IPS DF 6.9 (cell line): ENCODE measurements around the gene GPR78.
A peak's percentile ranks its signal among the peaks of the same experiment; 100 is the strongest.

Source experiments
- DNase-seq: peaks from one replicate; pipeline ENCODE4 v3.0.0-alpha.2; 2013; ENCODE audit warnings: low read depth, low spot score
- H3K27ac ChIP-seq: one replicate; pipeline ENCODE4 v1.5.1; 2013; ENCODE audit warnings: low read length, control low read depth
- H3K27me3 ChIP-seq: 2 replicates; pipeline ENCODE4 v1.6.1; 2013; ENCODE audit warnings: mild to moderate bottlenecking, low read length; ENCODE audit not compliant: control insufficient read depth, insufficient read depth
- H3K36me3 ChIP-seq: 2 replicates; pipeline ENCODE4 v1.6.1; 2013; ENCODE audit warnings: low read length; ENCODE audit not compliant: control insufficient read depth, insufficient read depth
- H3K4me1 ChIP-seq: 2 replicates; pipeline ENCODE4 v1.6.1; 2013; ENCODE audit warnings: low read length; ENCODE audit not compliant: control insufficient read depth, insufficient read depth
- H3K4me3 ChIP-seq: 2 replicates; pipeline ENCODE4 v1.5.1; 2013; ENCODE audit warnings: mild to moderate bottlenecking, low read length
- H3K9me3 ChIP-seq: 2 replicates; pipeline ENCODE4 v1.6.1; 2013; ENCODE audit warnings: low read length, inconsistent platforms; ENCODE audit not compliant: control insufficient read depth, insufficient read depth
- WGBS: extraction: QIAGEN DNeasy Blood & Tissue Kit; methylation state at CpG from one replicate; pipeline ENCODE4 v1.1.7; 2013; ENCODE audit warnings: mixed read lengths, missing lambda C conversion rate; ENCODE audit not compliant: insufficient read length, insufficient coverage; 5-methylcytosine and 5-hydroxymethylcytosine counted together

GPR78 gene

GRCh38 chr4:8546766-8547107 lies 33.5 kb upstream of the GPR78 start:
- no CpG with 5 or more reads among the region's 8 CpGs for WGBS
- no peaks in the 10 kb centered on the region for H3K36me3 ChIP-seq
- no peak for DNase-seq
- H3K9me3 ChIP-seq: no peaks in the 10 kb centered on the region
- H3K4me1 ChIP-seq: no peaks in the 10 kb centered on the region; the same call in none of the 2 replicates
- H3K27ac ChIP-seq: no peak overlapping the region
- H3K4me3 ChIP-seq: no peak overlapping the region
- H3K27me3 ChIP-seq: no peaks in the 10 kb centered on the region

GRCh38 chr4:8547108-8547911 lies 32.9 kb upstream of the GPR78 start:
- Histone ChIP-seq H3K36me3 (no peaks in the 10 kb centered on the region), H3K4me3 (no peak overlapping the region), H3K27ac (no peak overlapping the region), H3K27me3 (no peaks in the 10 kb centered on the region), H3K4me1 (no peaks in the 10 kb centered on the region; the same call in none of the 2 replicates), H3K9me3 (no peaks in the 10 kb centered on the region)
- no CpG with 5 or more reads among the region's 16 CpGs for WGBS
- DNase-seq: peak; percentile 39

GRCh38 chr4:8547912-8548730 lies 32.1 kb upstream of the GPR78 start:
- WGBS: no CpG with 5 or more reads among the region's 16 CpGs
- H3K4me3 ChIP-seq: no peak overlapping the region
- no peaks in the 10 kb centered on the region; the same call in none of the 2 replicates for H3K4me1 ChIP-seq
- no peaks in the 10 kb centered on the region for H3K27me3 ChIP-seq
- no peak overlapping the region for H3K27ac ChIP-seq
- no peaks in the 10 kb centered on the region for H3K36me3 ChIP-seq
- no peaks in the 10 kb centered on the region for H3K9me3 ChIP-seq
- no peak for DNase-seq

- Histone ChIP-seq H3K36me3 (no peaks in the 10 kb centered on the region), H3K9me3 (no peaks in the 10 kb centered on the region), H3K27ac (no peak overlapping the region), H3K27me3 (no peaks in the 10 kb centered on the region), H3K4me1 (no peaks in the 10 kb centered on the region; the same call in none of the 2 replicates), H3K4me3 (no peak overlapping the region)
- DNase-seq: no peak
- WGBS: no CpG with 5 or more reads among the region's 14 CpGs
Measured at GRCh38 chr4:8548731-8549351, 31.4 kb upstream of the GPR78 start.

GRCh38 chr4:8549352-8549931 lies 30.8 kb upstream of the GPR78 start:
- no peak overlapping the region for H3K27ac ChIP-seq
- no peaks in the 10 kb centered on the region for H3K36me3 ChIP-seq
- no peaks in the 10 kb centered on the region; the same call in none of the 2 replicates for H3K4me1 ChIP-seq
- no peak for DNase-seq
- H3K4me3 ChIP-seq: no peak overlapping the region
- H3K9me3 ChIP-seq: no peaks in the 10 kb centered on the region
- no peaks in the 10 kb centered on the region for H3K27me3 ChIP-seq
- no CpG with 5 or more reads among the region's 11 CpGs for WGBS

GRCh38 chr4:8550691-8551090 lies 29.5 kb upstream of the GPR78 start:
- WGBS: no CpG with 5 or more reads among the region's 9 CpGs
- Histone ChIP-seq H3K27me3 (no peaks in the 10 kb centered on the region), H3K9me3 (no peaks in the 10 kb centered on the region), H3K27ac (no peak overlapping the region), H3K4me3 (no peak overlapping the region), H3K36me3 (no peaks in the 10 kb centered on the region), H3K4me1 (no peaks in the 10 kb centered on the region; the same call in 1 of the 2 replicates)
- DNase-seq: no peak

GRCh38 chr4:8552024-8552423 lies 28.2 kb upstream of the GPR78 start:
- Histone ChIP-seq H3K27ac (no peak overlapping the region), H3K4me3 (no peak overlapping the region), H3K36me3 (no peaks in the 10 kb centered on the region), H3K9me3 (no peaks in the 10 kb centered on the region), H3K27me3 (no peaks in the 10 kb centered on the region), H3K4me1 (no peaks in the 10 kb centered on the region)
- no peak for DNase-seq
- WGBS: no CpG with 5 or more reads among the region's 4 CpGs

- no peaks in the 10 kb centered on the region for H3K27me3 ChIP-seq
- H3K27ac ChIP-seq: no peak overlapping the region
- DNase-seq: no peak
- WGBS: no CpG with 5 or more reads among the region's 8 CpGs
- no peaks in the 10 kb centered on the region for H3K4me1 ChIP-seq
- no peaks in the 10 kb centered on the region for H3K9me3 ChIP-seq
- no peak overlapping the region for H3K4me3 ChIP-seq
- H3K36me3 ChIP-seq: no peaks in the 10 kb centered on the region
Measured at GRCh38 chr4:8552581-8553205, 27.5 kb upstream of the GPR78 start.

GRCh38 chr4:8553216-8553615 lies 27.0 kb upstream of the GPR78 start:
- H3K4me3 ChIP-seq: no peak overlapping the region
- no peaks in the 10 kb centered on the region for H3K9me3 ChIP-seq
- no peak for DNase-seq
- H3K27ac ChIP-seq: no peak overlapping the region
- H3K4me1 ChIP-seq: no peaks in the 10 kb centered on the region
- no CpG with 5 or more reads among the region's 8 CpGs for WGBS
- H3K36me3 ChIP-seq: no peaks in the 10 kb centered on the region
- no peaks in the 10 kb centered on the region for H3K27me3 ChIP-seq

- Histone ChIP-seq H3K4me3 (no peak overlapping the region), H3K9me3 (no peaks in the 10 kb centered on the region), H3K4me1 (no peaks in the 10 kb centered on the region), H3K27me3 (no peaks in the 10 kb centered on the region), H3K36me3 (no peaks in the 10 kb centered on the region), H3K27ac (no peak overlapping the region)
- no peak for DNase-seq
- WGBS: no CpG with 5 or more reads among the region's 12 CpGs
Measured at GRCh38 chr4:8553991-8554405, 26.2 kb upstream of the GPR78 start.
